SU-DHL-6 (cell line): Measurements from ENCODE around the gene CCNT2.

Experiments
- H2AFZ ChIP-seq: fragments of 200-600 bp; sonication (generic); 2 replicates; pipeline ENCODE4 v1.6.1; 2014; ENCODE audit warnings: low read depth, mild to moderate bottlenecking, moderate library complexity, mixed read lengths, antibody characterized with exemption, low read length; ENCODE audit not compliant: severe bottlenecking
- H3F3A ChIP-seq: fragments of 200-600 bp; shearing (Covaris generic); 2 replicates; pipeline ENCODE4 v1.6.0; 2016; ENCODE audit warnings: antibody characterized with exemption, mild to moderate bottlenecking; ENCODE audit not compliant: insufficient read depth
- H3K27ac ChIP-seq: fragments of 200-600 bp; sonication (generic); 2 replicates; pipeline ENCODE4 v1.5.1; 2016; ENCODE audit warnings: low read depth, mild to moderate bottlenecking, low read length, moderate library complexity, mixed read lengths
- H3K27me3 ChIP-seq: fragments of 200-600 bp; sonication (generic), shearing (Covaris generic); 2 replicates; pipeline ENCODE4 v1.6.0; 2014; ENCODE audit warnings: mild to moderate bottlenecking, low read length
- H3K36me3 ChIP-seq: fragments of 200-600 bp; sonication (generic); 2 replicates; pipeline ENCODE4 v1.6.1; 2014; ENCODE audit warnings: mild to moderate bottlenecking, low read length, mixed read lengths
- H3K4me2 ChIP-seq: fragments of 300-600, 200-600 bp; shearing (Covaris generic), sonication (generic); 2 replicates; pipeline ENCODE4 v1.6.0; 2014; ENCODE audit warnings: low read length, low read depth, mild to moderate bottlenecking; ENCODE audit not compliant: poor library complexity, severe bottlenecking
- H3K4me3 ChIP-seq: fragments of 200-600 bp; sonication (generic); 2 replicates; pipeline ENCODE4 v1.5.1; 2014; ENCODE audit warnings: antibody characterized with exemption, low read length, mild to moderate bottlenecking, mixed read lengths; ENCODE audit not compliant: insufficient read depth, poor library complexity, severe bottlenecking
- H3K79me2 ChIP-seq: fragments of 200-600 bp; sonication (generic); 2 replicates; pipeline ENCODE4 v1.6.1; 2014; ENCODE audit warnings: mild to moderate bottlenecking, low read length, moderate library complexity; ENCODE audit not compliant: insufficient read depth
- H3K9ac ChIP-seq: fragments of 200-600 bp; sonication (generic); 2 replicates; pipeline ENCODE4 v1.7.0; 2014; ENCODE audit warnings: mild to moderate bottlenecking, low read length
- H3K9me2 ChIP-seq: fragments of 200-600 bp; sonication (generic); replicated peaks from 2 replicates; pipeline ENCODE4 v1.6.1; 2014; ENCODE audit warnings: low read length; ENCODE audit not compliant: insufficient read depth
- H3K9me3 ChIP-seq: fragments of 200-600 bp; sonication (generic); 2 replicates; pipeline ENCODE4 v1.6.1; 2014; ENCODE audit warnings: low read length, mixed read lengths; ENCODE audit not compliant: insufficient read depth
- H4K20me1 ChIP-seq: fragments of 200-600 bp; sonication (generic); 2 replicates; pipeline ENCODE4 v1.6.1; 2014; ENCODE audit warnings: low read depth, mild to moderate bottlenecking, antibody characterized with exemption, low read length, moderate library complexity, mixed read lengths
- CTCF ChIP-seq: fragments of 200-600 bp; sonication (generic); IDR thresholded peaks from one replicate; pipeline ENCODE4 v1.5.1; 2017; ENCODE audit warnings: antibody characterized with exemption, mild to moderate bottlenecking, low read length, moderate library complexity; ENCODE audit not compliant: insufficient read depth, poor library complexity, severe bottlenecking
- EZH2phosphoT487 ChIP-seq: fragments of 200-600 bp; sonication (generic), shearing (Covaris generic); conservative IDR thresholded peaks from 2 replicates; pipeline ENCODE4 v1.6.1; 2018; ENCODE audit warnings: mild to moderate bottlenecking, antibody characterized with exemption, low read length, moderate library complexity, mixed read lengths

The CCNT2 gene

DNA sequence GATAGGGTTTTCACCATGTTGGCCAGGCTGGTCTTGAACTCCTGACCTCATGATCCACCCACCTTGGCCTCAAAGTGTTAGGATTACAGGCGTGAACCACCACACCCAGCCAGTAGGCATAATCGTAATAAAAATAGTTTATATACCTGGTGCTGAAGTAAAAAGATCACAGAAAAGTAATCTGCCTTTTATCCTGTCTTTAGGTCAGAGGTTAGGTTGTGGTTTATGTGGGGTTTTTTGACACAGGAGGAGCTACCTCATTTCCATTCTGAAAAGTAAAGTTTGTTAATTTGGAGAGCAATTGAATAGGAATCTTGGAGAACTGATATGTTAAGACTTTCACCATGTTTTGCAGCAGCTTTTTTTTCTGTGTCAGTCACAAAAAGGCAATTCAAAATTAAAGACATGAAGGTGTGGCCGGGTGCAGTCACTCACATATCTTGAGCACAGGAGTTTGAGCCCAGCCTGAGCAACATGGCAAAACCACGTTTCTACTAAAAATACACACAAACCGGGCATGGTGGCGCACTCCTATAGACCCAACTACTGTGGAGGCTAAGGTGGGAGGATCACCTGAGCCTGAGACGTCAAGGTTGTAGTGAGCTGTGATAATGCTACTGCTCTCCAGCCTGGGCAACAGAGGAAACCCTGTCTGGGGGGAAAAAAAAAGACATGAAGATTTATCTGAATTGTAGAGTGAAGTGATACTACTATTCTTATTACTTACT lies 31.5 kb downstream of the CCNT2 start:
- Histone ChIP-seq H3K27ac (no peak overlapping the region), H2AFZ (no peak overlapping the region), H3K27me3 (no peaks in the 10 kb centered on the region), H3K79me2 (peaks cover 6% of the 10 kb centered on the region), H3K9ac (no peak overlapping the region), H3F3A (no peaks in the 10 kb centered on the region; the same call in 1 of the 2 replicates), H3K9me3 (no peaks in the 10 kb centered on the region), H3K4me3 (no peak overlapping the region), H3K4me2 (no peak overlapping the region), H3K36me3 (peaks cover 73% of the 10 kb centered on the region), H3K9me2 (no peaks in the 10 kb centered on the region), H4K20me1 (peaks cover 23% of the 10 kb centered on the region; the same call in 1 of the 2 replicates)
- TF ChIP-seq EZH2phosphoT487 (no peak), CTCF (no peak)

DNA sequence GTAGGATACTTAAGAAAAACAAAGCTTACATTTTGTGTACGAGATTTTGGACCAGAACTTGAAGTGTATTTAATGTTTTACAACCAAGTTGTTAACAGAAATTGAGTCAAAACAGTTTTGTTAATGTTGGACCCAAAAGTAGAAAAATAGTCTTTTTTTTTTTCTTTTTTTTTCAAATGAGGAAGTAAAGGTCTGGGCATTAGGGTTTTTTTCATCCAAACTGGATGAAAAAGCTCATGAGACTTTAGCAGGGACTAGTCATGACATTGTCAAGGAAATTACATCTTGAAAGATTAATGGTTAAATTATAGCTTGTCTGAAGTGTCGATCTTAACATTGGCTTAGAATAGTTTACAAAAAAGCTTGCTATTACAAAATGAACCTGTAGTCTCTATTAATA lies 32.3 kb downstream of the CCNT2 start:
- Histone ChIP-seq H3K9me3 (no peaks in the 10 kb centered on the region), H3K9ac (no peak overlapping the region), H3K4me3 (no peak overlapping the region), H3K36me3 (peaks cover 80% of the 10 kb centered on the region), H2AFZ (no peak overlapping the region), H4K20me1 (peaks cover 23% of the 10 kb centered on the region; the same call in 1 of the 2 replicates), H3K4me2 (no peak overlapping the region), H3K27ac (no peak overlapping the region), H3K27me3 (no peaks in the 10 kb centered on the region), H3K9me2 (no peaks in the 10 kb centered on the region), H3F3A (no peaks in the 10 kb centered on the region; the same call in 1 of the 2 replicates), H3K79me2 (peaks cover 3% of the 10 kb centered on the region)
- TF ChIP-seq EZH2phosphoT487 (no peak), CTCF (no peak)

GRCh38 chr2:134952608-134953007 lies 34.0 kb downstream of the CCNT2 start:
- no peaks in the 10 kb centered on the region for H3K9me3 ChIP-seq
- H3K27ac ChIP-seq, result no peak overlapping the region
- TF ChIP-seq CTCF, result no peak
- no peak for TF ChIP-seq EZH2phosphoT487
- peaks cover 83% of the 10 kb centered on the region for H3K36me3 ChIP-seq
- H2AFZ ChIP-seq, result no peak overlapping the region
- no peaks in the 10 kb centered on the region for H3K27me3 ChIP-seq
- no peak overlapping the region for H3K4me3 ChIP-seq
- no peak overlapping the region for H3K4me2 ChIP-seq
- no peaks in the 10 kb centered on the region; the same call in 1 of the 2 replicates for H3K79me2 ChIP-seq
- no peaks in the 10 kb centered on the region for H3K9me2 ChIP-seq
- no peaks in the 10 kb centered on the region for H3F3A ChIP-seq
- H3K9ac ChIP-seq, result no peak overlapping the region
- H4K20me1 ChIP-seq, result peaks cover 23% of the 10 kb centered on the region; the same call in 1 of the 2 replicates
